Activated B cell treated with CpG ODN at 0.5 μM for 24 hours (primary cell): ENCODE data around the gene AJAP1. TPM values are rescaled to one million over a fixed set of nuclear protein-coding genes. Genes with fewer than 3 reads are reported as not detected.

Experiments
- ATAC-seq: fragments of 200-7000 bp; cut with Tn5 transposase; one replicate; pipeline ENCODE4 v1.10.0; 2021; ENCODE audit warnings: low read depth, mild to moderate bottlenecking, moderate library complexity
- CTCF ChIA-PET: fragments of 350-600 bp; sonication (Branson Sonifier 250); formaldehyde crosslinking; loops from one replicate; lab custom pipeline; 2021; ENCODE audit warnings: antibody characterized with exemption; lab: Charles Lee
- POLR2A ChIA-PET: fragments of 350-600 bp; sonication (Branson Sonifier 250); formaldehyde crosslinking; loops from one replicate; lab custom pipeline; 2021; ENCODE audit warnings: antibody characterized with exemption; lab: Charles Lee
- DNase-seq: peaks from one replicate; pipeline ENCODE4 v3.0.0; 2022
- H3K27ac Mint-ChIP-seq: one replicate; pipeline ENCODE4 v1.8.0; 2020; ENCODE audit warnings: mixed read lengths
- H3K27me3 Mint-ChIP-seq: one replicate; pipeline ENCODE4 v1.8.0; 2021; ENCODE audit warnings: mixed read lengths
- H3K36me3 Mint-ChIP-seq: one replicate; pipeline ENCODE4 v1.8.0; 2021; ENCODE audit warnings: low read depth, mixed read lengths
- H3K4me1 Mint-ChIP-seq: one replicate; pipeline ENCODE4 v1.8.0; 2021; ENCODE audit warnings: mixed read lengths
- H3K4me3 Mint-ChIP-seq: one replicate; pipeline ENCODE4 v1.8.0; 2020; ENCODE audit warnings: mild to moderate bottlenecking, mixed read lengths
- H3K9me3 Mint-ChIP-seq: one replicate; pipeline ENCODE4 v1.8.0; 2020; ENCODE audit warnings: mixed read lengths
- CTCF ChIP-seq: fragments of 200-600 bp; IDR thresholded peaks from one replicate; pipeline ENCODE4 v1.8.0; 2022; ENCODE audit warnings: antibody characterized with exemption, mild to moderate bottlenecking
- intact Hi-C: fragments of 100-400 bp; cut with micrococcal nuclease; formaldehyde crosslinking; loops from one replicate; pipeline ENCODE4 v1.15.1; 2024
- total RNA-seq: library from RNA; stranded (reverse); gene quantifications from 2 replicates; pipeline ENCODE4 v1.2.3, GENCODE V29; 2022

AJAP1 gene
- total RNA-seq, 1 donor from 2014 or later: not detected

DNA sequence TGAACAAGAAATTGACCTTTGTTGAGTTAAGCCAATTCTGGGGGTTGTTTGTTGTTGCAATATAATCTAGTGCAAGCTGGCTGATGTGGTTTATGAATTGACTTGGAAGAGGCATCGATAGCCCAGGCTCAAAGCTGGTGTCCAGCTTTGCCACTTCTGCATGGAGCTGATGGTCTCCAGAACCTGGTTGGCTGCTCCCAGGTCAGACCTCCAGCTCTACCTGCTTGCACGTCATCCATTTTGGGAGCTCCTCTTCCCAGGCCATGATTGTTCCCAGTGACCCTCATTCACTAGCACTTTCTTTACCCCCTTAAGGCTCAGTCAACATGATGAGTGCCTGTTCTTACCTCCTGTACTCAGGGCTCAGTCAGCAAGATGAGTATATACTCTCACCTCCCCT, 5.8 kb upstream of the AJAP1 start:
- Mint-ChIP-seq H3K9me3 (no peaks in the 10 kb centered on the region), H3K4me1 (no peaks in the 10 kb centered on the region), H3K4me3 (no peak overlapping the region), H3K27me3 (peaks cover 17% of the 10 kb centered on the region), H3K27ac (no peak overlapping the region), H3K36me3 (no peaks in the 10 kb centered on the region)
- intact Hi-C loops: no loop called here
- DNase-seq (no peak), ATAC-seq (no peak)
- no peak for TF ChIP-seq CTCF
- ChIA-PET POLR2A (no interaction called here), CTCF (no interaction called here)

DNA sequence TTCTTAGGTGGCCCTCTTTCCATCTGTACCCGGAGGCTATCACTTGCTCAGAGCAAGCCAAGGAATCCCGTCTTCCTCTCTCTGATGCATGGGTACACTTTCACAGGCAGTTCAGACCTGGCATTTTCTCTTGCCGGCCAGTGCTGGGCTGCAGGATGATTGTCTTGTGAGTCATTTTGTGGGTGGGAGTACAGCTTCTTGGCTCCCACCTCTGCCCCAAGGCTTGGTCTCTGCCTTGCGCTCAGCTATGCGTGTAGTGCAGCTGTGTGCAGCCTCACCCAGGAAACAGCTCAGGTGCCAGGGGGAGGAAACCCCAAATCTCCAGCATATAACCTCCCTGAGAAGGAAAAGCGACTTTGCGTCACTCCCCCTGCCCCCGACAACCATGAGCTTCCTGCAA, 3.9 kb upstream of the AJAP1 start:
- Mint-ChIP-seq H3K27me3 (peaks cover 20% of the 10 kb centered on the region), H3K27ac (no peak overlapping the region), H3K4me3 (no peak overlapping the region), H3K4me1 (no peaks in the 10 kb centered on the region), H3K36me3 (no peaks in the 10 kb centered on the region), H3K9me3 (no peaks in the 10 kb centered on the region)
- TF ChIP-seq CTCF: no peak
- intact Hi-C loops: no loop called here
- ChIA-PET CTCF (no interaction called here), POLR2A (no interaction called here)
- ATAC-seq: no peak
- no peak for DNase-seq

DNA sequence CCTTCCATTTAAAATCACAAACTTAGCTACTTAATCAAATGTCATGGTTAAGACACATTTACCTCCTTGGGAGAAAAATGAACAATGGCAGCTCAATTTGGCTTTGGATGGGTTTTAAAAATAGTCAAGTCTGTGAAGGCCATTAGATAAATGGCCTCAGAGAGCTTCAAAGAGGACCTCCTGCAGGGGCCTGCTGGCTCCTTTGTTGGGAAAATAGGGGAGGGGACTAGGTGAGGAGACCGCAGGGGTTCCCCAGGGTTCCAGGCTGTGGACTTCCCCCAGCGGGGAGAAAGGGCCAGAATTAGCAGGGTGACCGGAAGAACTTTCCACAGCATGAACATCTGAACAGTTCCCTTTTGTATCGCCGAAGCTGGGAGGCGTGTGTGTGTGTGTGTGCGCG, 3.4 kb upstream of the AJAP1 start:
- no peaks in the 10 kb centered on the region for H3K9me3 Mint-ChIP-seq
- H3K36me3 Mint-ChIP-seq: no peaks in the 10 kb centered on the region
- DNase-seq (no peak), ATAC-seq (no peak)
- H3K27me3 Mint-ChIP-seq: peaks cover 20% of the 10 kb centered on the region
- intact Hi-C loops: no loop called here
- ChIA-PET CTCF (no interaction called here), POLR2A (no interaction called here)
- no peak overlapping the region for H3K4me3 Mint-ChIP-seq
- H3K27ac Mint-ChIP-seq: no peak overlapping the region
- no peaks in the 10 kb centered on the region for H3K4me1 Mint-ChIP-seq
- no peak for TF ChIP-seq CTCF

DNA sequence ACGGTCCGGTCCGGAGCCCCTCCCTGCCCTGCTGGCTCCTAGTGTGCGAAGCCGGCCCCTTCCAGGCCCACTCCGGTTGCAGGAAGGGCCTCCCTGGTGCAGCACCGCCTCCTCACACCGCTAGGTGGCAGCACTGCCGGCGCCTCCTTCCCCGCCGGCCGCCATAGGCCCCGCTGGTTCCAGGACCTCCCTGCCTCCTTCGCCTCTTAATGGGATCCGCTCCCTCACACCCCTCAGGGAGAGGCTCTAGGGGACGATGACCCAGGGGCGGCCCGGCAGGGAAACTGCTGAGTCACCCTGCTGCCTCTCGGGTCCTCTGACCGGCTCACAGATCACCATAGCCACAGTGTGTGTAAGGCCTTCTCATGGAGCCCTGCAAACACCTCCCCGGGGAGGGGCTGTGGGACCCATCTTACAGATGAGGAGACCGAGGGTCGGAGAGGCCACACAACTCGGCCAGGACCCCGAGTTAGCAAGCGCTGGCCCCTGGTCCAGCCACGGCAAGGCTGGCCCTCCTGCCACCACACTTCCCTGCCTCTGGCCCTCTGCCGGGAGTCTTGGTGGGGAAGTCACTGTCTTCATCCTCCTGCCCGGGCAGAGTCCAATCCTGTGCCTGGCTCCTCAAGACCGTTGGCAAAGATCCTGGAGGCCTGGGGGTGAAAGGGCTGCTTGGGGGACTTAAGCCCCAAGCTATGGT, 1.6 kb upstream of the AJAP1 start:
- CTCF ChIA-PET: interaction anchor here (0.8 kb wide), 1 partner anchor 742 kb away, joined by 3 read pairs; no protein-coding TSS in a partner anchor
- peaks cover 35% of the 10 kb centered on the region for H3K27me3 Mint-ChIP-seq
- POLR2A ChIA-PET: no interaction called here
- H3K4me1 Mint-ChIP-seq: peaks cover 2% of the 10 kb centered on the region
- H3K9me3 Mint-ChIP-seq: no peaks in the 10 kb centered on the region
- DNase-seq (peak; percentile 51), ATAC-seq (peak; percentile 62)
- no peak overlapping the region for H3K4me3 Mint-ChIP-seq
- intact Hi-C loops: loop anchor here (1.0 kb wide), 1 partner anchor 741 kb away; no protein-coding TSS in a partner anchor
- H3K27ac Mint-ChIP-seq: no peak overlapping the region
- H3K36me3 Mint-ChIP-seq: no peaks in the 10 kb centered on the region
- TF ChIP-seq CTCF: peak; percentile 72

DNA sequence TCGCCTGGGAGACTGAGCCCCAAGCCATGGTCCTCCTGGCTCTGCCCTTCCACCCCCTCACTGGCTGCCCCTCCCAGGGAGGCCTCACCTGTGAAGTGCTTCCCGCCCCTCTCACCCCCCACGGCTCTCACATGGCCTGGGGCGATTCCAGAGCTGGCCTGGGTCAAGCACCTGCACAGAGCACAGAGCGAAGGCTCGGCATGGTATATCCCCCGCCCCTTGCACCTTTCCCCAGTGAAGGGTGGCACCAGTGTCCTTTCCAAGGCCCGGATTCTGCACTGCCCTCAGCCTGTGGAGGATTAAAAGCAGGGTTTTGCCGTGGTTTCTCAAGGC, 1.1 kb upstream of the AJAP1 start:
- Mint-ChIP-seq H3K27ac (no peak overlapping the region), H3K4me1 (peaks cover 2% of the 10 kb centered on the region), H3K9me3 (no peaks in the 10 kb centered on the region), H3K4me3 (no peak overlapping the region), H3K27me3 (peaks cover 41% of the 10 kb centered on the region), H3K36me3 (no peaks in the 10 kb centered on the region)
- DNase-seq (no peak), ATAC-seq (no peak)
- ChIA-PET CTCF (no interaction called here), POLR2A (no interaction called here)
- TF ChIP-seq CTCF: no peak
- intact Hi-C loops: no loop called here
